SIG-M5 treated with dmso at 0.1 percent for 504 hours (cell line): ENCODE data around the gene MEGF10.
A peak's percentile ranks its signal among the peaks of the same experiment; 100 is the strongest.

ENCODE experiments used
- DNase-seq: peaks from one replicate; lab custom pipeline; 2025; ENCODE audit not compliant: unreplicated experiment; lab: John Stamatoyannopoulos, UW

Gene MEGF10

GRCh38 chr5:127431977-127432585, 141.5 kb downstream of the MEGF10 start:
- no peak for DNase-seq

GRCh38 chr5:127433526-127433925, 142.9 kb downstream of the MEGF10 start:
- no peak for DNase-seq

- DNase-seq, result no peak
Measured at GRCh38 chr5:127434588-127434987, 144.0 kb downstream of the MEGF10 start.

- no peak for DNase-seq
Measured at GRCh38 chr5:127435821-127436220, 145.2 kb downstream of the MEGF10 start.

DNA sequence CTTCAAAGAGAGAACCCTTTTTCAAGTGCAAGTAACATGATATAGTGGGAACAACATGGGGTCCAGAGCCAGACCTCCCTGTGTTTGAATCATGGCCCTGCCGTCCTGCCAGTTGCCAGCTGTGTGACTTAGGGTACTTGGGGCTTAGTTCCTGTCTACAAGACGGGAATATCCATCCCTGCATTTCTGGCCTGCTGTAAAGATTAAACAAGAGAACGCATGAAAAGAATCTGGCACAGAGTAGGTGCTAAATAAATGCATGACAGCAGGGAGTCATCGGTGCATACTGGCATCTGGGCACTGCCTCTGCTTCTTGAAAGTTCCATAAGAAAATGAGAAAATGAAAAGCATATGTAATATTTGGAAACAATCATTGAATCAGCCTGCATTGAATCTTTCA, 149.0 kb downstream of the MEGF10 start:
- DNase-seq, result no peak

DNA sequence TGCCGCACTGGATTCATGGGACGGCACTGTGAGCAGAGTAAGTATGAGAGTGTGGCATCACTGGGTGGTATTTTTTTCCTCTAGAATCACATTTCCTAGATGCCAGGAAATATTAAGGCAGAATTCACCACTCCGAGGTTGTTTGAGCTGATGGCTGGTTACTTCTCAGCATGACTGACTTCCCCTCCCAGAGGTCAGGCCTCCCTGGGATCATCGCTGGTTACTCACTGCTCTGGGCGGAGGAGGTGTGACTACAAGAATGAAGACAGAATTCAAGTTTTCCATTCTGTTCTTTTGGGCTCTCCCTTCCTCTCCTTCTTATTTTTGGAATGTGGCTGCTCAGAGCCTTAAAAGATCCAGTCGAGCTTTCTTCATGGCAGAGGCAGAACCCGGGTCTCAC, 150.2 kb downstream of the MEGF10 start:
- no peak for DNase-seq

DNA sequence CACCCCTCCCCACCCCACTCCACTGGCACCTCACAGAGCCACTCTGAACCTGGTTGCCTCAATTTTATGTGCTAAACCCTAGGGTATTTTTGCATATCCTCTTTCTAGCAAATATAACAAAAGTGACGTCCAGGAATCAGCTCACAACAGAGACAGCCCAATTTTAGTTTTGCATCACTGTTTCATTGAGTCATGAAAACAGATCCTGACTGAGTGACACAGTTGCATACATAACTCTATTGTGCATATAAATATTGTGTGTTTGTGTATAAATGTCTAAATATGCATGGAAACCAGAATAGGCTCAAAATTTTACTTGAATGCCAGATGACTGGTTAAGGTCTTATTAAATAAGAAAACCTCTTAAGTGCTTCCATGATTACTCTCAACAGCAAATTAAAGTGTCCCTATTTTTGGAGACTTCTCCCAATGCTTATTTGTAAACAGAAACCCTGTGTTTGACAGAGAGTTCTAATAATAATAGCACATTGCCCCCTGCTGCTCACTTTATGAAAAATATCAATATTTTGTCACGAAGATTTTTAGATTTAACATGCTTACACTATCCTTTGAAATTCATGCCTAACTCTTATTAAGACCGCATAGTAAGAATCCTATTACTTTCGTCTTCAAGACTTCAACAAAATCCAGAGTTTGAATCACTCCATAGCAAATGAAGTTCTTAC, 151.3 kb downstream of the MEGF10 start:
- peak; percentile 3 for DNase-seq

DNA sequence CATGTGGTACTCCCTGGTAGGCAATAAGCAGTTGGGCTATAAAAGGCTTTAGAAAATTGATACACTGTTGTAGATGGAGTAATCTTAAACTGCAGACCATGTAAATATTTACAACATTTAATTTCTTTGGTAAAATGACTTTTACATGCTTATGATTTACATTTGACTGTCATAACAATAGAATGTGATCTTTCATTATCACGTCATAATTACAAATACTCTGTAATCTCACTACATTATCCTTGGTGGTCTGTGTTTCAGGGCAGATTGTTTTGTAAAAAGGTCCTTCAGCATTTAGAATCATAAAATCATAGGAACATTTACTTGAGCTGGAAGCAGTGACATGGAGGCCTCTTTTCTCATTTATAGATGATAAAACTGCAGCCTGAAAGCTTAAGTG, 153.6 kb downstream of the MEGF10 start:
- no peak for DNase-seq

DNA sequence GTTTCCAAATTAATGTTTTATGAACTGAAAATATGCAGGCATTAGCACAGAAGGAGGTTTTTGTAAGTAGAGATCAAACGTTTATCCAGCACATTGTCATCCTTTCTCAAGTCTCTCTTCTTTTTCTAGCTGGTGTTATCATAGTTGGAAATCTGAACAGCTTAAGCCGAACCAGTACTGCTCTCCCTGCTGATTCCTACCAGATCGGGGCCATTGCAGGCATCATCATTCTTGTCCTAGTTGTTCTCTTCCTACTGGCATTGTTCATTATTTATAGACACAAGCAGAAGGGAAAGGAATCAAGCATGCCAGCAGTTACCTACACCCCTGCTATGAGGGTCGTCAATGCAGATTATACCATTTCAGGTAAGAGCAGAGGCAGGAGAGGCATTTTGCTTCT, 154.7 kb downstream of the MEGF10 start:
- DNase-seq, result no peak

- DNase-seq, result no peak
Measured at GRCh38 chr5:127446626-127447025, 156.0 kb downstream of the MEGF10 start.

DNA sequence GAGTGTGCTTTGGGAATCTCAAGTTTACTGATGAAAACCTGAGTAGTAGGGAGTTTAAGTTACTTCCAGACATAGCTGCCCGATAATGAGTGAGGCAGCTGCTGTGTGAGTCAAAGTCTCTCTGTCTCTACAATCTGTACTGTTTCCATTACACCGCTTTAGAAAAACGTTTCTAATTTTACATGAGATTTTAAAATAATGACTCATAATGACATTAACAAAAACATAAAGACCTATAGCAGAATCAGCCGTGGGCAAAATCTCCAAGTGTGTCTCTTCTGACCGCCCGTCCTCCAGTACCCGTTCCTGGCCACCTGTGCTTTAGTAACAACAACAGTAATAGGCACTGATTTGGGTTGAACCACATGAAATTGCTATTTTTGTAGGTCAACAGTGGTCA, 157.2 kb downstream of the MEGF10 start:
- no peak for DNase-seq

- DNase-seq, result no peak
Measured at GRCh38 chr5:127450046-127450445, 159.4 kb downstream of the MEGF10 start.

- DNase-seq, result no peak
Measured at GRCh38 chr5:127451096-127451495, 160.5 kb downstream of the MEGF10 start.

DNA sequence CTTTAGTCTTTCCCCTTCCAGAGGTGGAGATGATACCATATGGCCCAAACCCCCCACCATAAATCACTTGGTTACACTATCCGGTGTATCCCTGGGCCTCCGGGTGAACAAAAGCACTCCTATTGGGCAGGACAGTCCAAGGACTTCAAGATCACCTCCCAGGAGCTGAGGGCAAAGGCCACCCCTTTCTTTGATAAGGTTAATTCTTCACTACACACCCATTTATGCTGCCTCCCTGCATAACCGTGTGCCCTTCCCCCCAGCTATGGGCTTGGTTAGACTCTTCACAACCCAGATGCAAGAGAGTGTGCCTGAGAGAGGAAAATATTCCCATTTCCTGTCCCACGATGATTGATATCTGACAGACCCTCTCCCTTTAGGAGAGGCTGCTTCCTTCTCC, 162.0 kb downstream of the MEGF10 start:
- DNase-seq, result no peak

DNA sequence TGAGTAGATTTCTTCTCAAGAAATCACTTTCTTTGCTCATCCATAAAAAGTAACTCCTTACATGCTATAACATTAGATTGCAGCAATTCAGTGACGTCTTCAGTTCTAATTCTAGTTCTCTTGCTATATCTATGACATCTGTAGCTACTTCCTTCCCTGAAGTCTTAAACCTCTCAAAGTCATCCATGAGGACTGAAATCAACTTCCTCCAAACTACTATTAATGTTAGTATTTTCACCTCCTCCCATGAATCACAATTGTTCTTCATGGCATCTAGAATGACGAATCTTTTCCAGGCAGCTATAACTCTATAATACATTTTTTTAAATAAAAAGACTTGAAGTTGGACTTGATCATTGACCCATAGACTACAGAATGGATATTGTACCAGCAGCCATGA, 180.6 kb downstream of the MEGF10 start:
- DNase-seq, result no peak

DNA sequence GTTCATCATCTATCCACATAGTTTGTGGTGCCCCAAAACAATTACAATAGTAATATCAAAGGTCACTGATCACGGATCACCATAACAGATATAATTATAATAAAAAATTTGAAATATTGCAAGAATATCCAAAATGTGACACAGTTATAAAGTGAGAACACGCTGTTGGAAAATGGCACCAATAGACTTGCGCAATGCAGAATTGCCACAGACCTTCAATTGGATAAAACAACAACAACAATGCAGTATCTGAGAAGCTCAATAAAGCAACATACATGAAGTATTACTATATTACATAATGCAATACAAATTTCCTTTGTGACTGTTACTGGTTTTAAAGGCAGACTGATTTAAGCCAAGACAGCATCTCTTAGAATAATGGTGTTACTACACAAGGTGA, 182.1 kb downstream of the MEGF10 start:
- DNase-seq, result no peak

DNA sequence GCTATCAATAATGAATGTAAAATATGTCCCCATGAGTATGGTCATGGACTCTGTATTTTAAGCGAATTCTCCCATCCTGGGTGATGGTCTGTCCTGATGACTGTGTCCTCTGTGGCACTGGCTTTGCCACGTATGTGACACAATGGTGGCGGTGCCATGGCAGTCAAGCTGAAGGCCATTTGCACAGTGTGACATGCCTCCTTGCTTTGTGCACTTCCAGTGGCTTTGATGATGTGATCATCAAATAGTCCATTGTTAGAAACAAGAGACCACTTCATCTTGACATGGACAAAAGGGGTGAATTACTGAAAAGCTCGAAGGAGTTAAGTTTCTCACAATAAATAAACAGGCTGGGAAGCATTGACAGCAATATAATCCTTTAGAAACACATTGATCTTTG, 195.9 kb downstream of the MEGF10 start:
- no peak for DNase-seq

DNA sequence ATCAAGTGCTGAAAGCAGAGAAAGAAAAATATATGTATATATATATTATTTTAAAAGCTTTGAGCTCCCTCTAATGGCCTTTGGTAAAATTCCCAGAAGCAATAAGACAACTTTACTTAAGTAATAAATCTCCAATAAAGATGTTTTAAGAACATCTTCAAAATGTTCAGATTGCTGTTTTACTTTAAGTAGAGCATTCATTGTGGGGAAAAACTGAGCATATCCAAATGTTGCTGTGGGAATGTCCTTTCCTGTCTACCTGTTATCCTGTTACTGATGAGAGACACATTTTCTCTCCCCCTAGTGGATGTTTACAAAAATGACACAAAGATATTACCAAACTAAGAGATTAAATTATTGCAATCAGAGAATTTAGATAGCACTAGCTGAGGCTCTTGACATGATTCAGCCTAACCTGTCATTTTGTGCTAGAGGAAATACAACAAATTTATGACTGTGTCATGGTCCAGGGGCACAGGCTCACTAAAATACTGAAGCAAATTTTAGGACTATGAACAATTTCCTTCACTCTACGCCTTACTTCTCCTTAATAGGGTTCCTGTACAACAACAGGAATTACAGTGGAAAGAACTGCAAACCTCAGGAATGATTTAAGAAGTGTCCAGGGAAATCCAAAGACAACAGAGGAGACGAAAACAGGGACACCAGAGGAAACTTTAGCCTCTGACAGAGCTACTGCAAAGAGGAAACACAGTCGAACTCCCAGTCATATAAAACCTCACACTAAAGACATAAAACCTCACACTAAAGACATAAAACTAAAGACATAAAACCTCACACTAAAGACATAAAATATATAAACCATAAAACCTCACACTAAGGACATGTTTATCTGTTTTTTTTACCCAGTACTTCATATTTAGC, 202.5 kb downstream of the MEGF10 start:
- peak; percentile 72 for DNase-seq

- DNase-seq, result no peak
Measured at GRCh38 chr5:127498548-127498947, 208.0 kb downstream of the MEGF10 start.

DNA sequence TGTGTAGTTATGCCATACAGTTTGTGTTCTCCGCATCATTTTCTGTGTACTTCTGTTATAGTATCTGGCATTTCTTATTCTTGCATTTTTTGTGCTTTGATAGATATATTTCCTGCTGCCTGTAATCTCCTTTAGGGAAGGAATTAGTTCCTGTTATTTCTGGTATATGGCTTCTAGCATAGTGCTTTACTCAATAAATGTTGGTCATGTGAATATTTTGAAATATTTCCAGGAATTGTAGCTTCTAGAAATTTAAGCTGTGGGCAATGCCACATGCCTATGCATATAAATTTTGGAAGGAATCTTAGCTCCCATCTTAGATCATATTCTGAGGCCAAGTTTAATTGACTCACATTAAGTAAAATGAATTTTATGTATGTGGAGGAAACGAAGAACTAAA, 215.3 kb downstream of the MEGF10 start:
- DNase-seq, result no peak

DNA sequence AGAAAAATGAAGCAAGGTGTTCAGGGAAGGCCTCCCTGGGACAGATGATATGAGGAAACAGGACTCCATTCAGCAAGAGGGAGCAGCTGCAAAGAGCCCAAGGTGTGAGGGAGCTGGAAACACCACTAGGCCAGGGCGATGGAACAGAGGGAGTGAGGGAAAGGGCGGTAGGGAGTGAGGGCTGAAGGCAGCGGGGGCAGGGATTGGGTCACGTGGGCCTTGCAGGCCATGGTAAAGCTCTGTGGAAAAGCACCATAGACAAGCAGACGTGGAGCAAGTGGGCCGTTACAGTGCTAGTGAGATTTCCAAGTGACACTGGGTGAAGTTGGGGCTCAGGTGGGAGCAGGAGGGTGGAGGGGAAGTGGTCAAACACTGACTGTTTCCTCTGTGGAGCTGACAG, 216.0 kb downstream of the MEGF10 start:
- DNase-seq, result no peak
